Hindlimb muscle (tissue), 1 donor: ENCODE results near the gene FAM219A. TPM values are rescaled to one million over a fixed set of nuclear protein-coding genes. Genes with fewer than 3 reads are reported as not detected.
"Not testable (repeated sequence)": the region's sequence is repeated elsewhere in the genome, so short reads cannot be mapped to it uniquely, and the experiment has no call there.

Source experiments
- DNase-seq: peaks from one replicate; pipeline ENCODE4 v3.0.0-alpha.2; 2013
- polyA plus RNA-seq: library from polyadenylated mRNA; unstranded; fragments of 120-200 nt; gene quantifications from one replicate; pipeline ENCODE4 v1.2.1, GENCODE V29; 2013; ENCODE audit not compliant: insufficient read length

The FAM219A gene
- polyA plus RNA-seq, 1 donor: 14.1 TPM

DNA sequence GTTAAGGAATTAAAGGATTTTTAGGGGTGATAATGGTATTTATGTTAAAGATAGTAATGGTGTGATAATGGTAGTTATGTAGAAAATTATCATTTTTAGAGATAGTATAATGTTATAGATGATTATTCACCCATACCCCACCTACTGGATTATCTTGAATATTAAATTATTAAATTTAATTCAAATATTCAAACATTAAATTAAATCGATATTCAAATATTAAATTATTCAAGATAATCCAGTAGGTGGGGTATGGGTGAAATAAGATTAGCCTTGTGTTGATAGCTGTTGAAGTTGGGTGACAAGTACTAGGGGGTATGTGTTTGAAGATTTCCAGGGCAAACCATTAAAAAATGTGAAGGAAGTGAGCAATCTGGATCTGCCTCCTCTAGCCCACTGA, 15.6 kb downstream of the FAM219A start:
- no peak for DNase-seq

DNA sequence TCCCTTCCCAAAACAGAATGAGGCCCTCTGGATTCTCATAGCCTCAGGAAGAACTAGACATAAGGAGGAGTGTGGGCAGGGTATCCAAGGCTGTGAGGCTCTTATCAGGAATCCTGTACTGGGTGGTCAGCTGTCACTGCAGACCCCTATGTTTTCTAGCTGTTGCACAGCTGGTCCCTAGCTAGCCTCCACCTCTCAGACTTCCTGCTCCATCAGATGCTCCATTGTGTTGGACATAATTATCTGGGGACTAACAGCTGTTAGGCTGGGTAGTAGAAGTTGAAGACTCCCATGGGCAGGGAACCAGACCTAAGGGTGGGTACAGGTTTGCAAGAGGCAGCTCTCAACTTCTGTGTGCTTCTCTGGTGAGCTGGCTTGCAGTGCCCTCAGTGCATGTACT, 18.4 kb downstream of the FAM219A start:
- DNase-seq: no peak

DNA sequence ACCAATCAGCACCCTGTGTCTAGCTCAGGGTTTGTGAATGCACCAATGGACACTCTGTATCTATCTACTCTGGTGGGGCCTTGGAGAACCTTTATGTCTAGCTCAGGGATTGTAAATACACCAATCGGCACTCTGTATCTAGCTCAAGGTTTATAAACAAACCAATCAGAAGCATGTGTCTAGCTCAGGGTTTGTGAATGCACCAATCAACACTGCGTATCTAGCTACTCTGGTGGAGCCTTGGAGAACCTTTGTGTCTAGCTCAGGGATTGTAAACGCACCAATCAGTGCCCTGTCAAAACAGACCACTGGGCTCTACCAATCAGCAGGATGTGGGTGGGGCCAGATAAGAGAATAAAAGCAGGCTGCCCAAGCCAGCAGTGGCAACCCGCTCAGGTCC, 19.9 kb downstream of the FAM219A start:
- not testable (repeated sequence) for DNase-seq

DNA sequence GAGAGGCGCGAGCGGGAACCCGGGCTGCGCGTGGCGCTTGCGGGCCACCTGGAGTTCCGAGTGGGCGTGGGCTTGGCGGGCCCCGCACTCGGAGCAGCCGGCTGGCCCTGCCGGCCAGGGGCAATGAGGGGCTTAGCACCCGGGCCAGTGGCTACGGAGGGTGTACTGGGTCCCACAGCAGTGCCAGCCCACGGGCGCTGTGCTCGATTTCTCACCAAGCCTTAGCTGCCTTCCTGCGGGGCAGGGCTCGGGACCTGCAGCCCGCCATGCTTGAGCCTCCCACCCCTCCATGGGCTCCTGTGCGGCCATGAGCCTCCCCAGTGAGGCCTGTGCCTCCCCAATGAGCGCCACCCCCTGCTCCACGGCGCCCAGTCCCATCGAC, 20.5 kb downstream of the FAM219A start:
- not testable (repeated sequence) for DNase-seq

DNA sequence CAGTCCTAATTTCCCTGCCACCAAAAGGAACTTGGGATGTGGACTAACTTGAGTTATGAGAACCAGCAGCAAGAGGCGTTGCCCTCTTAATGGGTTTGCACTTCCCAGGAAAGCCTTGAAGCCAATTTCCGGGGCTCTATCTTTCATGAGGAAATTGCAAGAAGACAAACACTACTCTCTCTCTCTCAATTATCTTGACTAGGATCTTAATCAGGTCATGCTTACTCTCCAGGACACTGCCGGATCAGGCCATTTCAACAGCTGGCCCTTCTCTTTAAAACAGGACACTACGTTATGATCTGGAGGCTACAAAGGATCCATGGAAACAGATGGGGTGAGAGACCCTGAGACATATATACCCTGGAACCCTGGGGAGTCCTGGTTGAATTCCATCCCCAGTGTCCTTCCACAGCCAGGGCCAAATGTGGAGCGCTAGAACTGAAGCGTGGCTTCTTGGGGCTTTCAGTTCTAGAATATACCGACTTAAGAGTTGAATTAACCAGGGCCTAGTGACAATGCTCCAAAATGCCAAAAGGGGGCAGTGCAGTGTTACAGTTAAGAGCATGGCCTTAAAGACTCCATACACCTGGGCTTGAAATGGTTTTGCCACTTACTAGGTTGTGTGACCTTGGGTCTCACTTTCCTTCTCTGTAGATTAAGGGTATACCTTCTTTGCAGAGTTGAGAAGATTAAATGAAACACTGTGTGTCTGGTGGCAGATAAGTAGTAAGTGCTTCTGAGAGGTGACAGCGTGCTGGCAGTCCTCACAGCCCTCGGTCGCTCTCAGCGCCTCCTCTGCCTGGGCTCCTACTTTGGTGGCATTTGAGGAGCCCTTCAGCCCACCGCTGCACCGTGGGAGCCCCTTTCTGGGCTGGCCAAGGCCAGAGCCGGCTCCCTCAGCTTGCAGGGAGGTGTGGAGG, 21.1 kb downstream of the FAM219A start:
- peak; percentile 57 for DNase-seq

DNA sequence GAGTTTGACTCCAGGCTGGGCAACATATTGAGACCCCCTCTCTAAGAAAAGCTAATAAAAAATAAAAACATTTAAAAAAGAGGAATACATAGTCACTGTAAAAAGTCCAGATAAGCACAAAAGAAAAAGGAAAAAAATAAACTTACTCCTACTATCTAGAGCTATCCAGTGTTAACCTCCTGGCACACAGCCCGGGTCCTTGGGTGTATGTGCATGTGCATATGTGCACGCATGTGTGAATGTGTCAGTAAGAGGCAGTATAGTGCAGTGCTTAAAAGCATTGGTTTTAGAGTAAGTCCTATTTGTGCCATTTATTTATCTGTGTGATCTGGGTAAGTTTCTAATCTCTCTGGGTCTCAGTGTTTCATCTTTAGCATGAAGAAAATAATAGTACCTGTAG, 26.7 kb downstream of the FAM219A start:
- DNase-seq: no peak

DNA sequence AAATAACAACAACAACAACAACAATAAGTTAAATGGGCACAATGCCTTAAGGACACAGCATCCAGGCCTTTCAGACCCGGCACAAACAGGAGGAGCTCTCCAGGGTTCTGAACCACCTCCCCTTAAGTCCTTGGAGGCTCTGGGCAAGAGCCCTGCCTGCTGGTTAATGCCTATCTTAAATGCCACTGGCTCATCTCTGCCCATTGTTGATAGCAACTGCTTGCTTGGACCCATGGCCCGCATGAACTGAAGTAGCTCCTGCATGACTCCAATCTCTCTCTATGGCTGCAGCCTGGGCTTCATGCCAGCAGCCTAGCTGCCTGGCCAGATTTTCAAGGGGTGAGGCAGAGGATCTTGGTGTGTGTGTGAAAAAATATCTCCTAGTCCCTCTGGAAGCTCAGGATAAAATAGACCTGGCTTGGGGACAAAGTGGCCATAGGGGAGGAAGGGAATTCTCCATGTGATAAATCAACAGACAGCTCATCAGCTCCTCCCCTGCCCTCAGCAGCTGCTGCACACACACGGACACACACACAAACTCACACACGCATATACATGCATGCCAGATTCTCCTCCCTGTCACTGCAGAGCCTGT, 27.4 kb downstream of the FAM219A start:
- DNase-seq: peak; percentile 75

DNA sequence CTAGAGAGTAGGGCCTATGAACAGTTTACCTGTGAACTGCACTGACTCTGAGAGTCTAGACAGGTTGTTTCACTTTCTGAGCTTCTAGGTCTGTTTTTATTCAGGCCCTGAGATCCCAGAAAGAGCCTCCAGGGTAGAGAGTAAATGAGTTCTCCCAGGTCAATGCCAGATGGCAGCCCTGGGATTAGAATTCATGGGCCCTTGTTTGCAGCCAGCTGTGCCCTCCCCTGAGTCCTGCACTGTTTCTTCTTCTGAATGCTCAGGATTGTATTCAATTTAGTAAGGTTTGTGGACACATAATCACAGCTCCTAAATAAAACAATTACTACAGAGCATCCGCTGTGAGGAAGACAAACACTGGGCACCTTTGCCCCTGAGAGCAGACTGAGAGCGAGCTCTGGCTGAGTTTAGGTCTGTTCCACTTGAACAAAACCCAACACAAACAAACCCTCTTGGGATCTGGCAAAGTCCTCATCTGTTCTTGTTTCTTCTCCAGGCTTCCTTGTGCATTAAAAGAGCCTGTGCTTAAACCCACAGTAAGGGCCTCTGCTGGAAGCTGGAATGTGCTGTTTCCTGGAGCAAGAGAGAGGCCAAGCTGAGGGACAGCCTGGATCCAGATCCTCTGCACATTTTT, 29.9 kb downstream of the FAM219A start:
- no peak for DNase-seq

DNA sequence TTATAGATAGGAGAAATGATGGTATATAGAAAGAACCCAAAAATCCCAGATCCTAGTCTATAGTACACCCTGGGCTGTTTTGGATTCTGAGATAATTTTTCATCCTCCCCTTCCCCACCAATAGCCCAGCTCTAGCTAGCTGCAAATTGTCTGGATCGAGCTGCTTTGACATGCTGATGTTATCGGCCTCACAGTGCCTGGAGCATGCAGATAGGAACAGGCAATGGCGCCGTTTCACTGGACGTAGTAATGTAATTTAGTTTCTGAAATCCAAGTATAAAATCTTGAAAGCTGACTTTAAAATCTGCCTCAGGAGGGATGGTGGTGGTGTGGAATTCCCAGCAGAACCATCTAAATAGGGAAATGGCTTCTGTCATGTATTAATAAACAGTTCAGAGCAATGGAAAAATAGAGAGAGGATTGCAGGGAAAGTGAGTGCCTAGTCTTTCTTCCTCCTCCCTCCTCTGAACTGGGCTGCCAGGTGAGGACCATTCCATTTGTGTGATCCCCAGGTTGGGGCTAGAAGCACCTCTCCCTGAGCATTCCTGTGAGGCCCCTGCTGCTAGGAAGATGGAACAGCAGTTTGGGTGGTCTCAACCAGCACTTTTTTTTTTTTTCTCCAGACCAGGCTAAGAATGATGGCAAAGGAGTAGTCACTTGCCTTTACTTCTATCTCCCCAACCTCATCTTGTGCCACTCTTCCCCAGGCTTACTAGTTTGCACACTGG, 31.9 kb downstream of the FAM219A start:
- DNase-seq: no peak

DNA sequence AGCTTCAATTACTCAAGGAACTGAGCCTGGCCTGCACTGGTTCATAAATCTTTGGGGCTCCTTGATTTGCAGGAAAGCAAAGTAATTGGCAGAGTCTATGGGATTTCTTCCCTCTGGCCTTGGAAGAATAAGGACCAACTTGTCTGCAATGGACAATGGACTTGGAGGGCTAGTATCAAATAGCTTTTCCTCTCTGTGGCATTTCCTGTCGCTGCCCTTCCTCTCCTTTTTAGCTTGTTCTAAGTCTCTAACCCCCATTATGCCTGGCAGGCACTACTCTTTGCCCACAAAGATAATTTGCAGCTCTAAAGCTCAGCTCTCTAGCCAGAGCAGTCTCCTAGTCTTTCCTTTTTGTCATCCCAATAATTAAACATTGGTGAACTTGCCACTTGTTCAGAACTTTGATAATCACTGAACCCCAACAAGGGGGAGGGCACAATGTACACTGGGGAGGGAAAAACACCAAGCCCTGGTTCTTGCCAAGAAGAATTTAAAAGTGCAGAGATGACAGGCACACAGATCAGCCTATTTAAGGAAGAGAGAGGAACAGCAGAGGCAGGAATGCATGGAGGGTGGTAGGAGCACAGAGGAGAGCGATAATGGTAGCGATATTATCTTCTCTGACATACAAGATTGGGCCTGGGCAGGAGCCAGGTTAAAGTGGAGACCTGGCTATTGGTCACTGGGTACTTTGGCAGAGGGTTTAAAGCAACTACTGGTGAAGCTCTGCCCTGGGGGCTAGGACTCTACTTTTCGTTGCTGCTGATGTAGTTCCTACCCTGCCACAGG, 38.5 kb downstream of the FAM219A start:
- DNase-seq: no peak

DNA sequence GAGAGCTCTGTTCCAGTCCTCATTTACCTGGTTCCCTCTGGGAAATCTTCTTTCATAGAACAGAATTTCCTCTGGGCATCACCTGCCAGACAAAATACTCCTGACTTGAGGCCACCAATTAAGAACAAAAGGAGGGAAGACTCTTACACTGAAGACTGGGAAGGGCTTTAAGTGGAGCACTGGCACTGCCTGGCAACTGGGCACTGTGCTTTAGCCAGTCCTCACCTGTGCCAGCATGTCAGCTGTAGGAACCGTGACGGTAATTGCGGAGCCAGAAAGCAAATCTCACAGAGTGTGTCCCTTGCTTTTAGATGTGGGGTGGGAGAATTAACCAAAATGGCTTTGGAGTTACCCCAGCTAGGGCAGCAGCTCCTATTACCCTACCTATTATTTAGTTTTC, 40.6 kb downstream of the FAM219A start:
- DNase-seq: no peak

DNA sequence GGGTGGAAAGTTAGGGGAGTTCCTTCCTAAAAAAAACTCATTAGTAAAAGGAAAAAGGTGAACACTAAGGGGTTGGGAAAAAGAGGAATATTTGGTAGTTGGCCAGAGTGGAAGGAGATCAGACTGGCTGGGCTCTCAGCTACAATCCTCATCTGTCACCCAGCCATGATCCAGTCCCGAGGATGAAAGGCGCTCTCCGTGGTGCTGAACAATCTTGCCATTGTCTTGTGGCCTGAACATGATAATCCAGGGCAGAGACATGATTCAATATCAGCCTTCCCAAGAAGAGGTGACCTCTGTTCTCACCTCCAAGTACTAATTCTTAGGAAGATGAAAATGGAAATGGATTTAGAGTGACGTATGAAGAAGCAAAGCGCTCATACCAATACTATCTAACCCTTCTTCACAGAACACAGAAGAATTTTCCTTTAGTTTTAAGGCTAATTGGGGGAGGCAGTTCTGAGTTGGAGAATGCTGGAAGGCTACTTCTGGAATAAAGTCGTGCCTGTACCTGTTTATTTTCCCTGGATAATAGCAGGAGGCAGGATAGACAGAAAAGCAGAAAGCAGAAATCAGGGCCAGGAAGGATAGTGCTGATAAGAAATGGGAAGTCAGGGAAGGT, 45.0 kb downstream of the FAM219A start:
- peak; percentile 65 for DNase-seq

DNA sequence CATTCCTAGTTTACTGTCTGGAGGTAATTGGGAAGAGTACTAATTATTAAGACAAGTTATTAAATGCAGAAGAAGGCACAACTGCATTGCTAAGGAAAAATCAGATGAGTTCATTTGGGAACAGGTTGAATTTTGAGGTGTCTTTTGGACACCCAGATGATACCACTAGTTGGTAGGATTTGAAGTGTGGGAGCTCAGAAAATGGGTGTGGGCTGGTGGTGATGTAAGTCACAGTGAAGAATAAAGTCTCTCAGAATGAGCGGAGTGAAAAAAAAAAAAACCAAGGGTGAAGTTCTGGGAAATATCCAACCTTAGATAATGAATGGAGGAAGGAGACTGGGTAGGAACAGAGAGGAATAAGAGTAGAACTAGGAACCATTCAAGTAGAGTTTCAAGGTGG, 46.0 kb downstream of the FAM219A start:
- DNase-seq: no peak

DNA sequence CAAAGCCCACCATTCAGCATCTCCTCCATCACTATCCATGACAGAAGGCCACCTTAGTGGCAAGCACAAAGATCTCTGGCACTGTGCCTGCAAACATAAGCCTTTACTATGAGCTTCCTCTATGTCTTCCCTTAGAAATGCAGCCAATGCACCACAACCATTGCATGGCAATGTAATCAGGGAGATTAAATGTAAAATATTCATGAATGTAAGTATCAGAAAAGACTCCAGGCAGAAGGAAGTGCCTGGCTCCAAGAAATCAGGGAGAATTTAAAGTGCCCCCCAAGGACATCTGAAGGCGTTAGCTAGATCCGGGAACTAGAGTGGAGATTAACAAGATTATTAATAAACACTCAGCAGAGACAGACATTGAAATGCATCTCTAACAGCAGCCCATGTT, 49.2 kb downstream of the FAM219A start:
- no peak for DNase-seq

DNA sequence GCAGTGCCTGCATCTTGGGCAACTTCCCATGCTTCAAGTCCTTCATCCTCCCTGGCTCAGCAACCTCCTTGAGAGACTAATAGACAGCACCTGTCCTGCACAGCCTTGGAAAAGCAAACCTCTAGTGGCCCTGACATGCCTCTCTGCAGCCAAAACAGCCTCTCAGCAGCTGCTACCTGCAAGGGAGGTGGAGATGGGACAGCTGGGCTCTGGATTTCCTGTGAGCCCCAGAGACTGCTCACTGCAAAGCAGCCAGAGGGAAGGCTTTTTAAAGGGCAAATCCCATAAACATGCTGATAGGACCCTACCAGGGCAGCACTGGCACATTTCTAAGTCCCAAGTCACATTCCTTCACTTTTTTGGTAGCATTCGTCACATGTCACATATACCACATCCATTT, 50.2 kb downstream of the FAM219A start:
- no peak for DNase-seq

DNA sequence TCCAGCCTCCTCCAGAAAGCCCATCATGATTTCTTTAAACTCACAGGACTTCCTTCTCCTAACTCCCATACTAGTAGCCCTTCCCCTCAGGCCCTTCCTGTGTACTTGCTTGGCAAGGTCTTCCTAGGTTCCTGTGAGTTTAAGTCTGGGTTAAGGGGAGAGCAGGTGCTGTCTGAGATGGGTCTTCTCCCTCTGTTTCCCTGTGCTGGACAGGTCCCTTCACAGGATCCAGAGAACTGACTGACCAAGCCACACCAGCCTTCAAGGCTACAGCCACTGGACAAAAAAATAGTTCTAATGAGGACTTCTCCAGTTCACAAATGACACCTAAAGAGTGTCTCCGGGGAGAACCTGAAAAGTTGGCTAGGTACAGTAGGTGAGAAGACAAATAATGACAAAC, 52.2 kb downstream of the FAM219A start:
- no peak for DNase-seq

DNA sequence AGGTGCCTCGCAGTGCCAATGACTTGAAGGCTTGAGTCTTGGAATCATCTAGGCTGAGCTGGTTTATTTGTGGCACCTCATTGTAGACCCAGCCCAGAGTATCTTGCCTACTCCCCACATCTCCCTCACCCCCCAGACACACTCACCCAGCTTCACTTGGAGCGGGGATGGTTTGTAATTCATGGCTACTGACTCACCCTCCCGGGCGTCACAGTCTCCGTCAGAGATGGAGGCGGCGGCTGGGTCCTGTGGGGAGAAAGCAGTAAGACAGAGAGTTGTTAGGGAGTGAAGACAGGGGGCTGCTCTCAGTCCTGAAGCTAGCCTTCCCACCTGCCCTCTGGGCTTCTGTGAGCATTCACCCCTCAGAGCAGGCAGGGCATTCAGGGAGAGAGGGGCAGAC, 52.7 kb downstream of the FAM219A start:
- no peak for DNase-seq

DNA sequence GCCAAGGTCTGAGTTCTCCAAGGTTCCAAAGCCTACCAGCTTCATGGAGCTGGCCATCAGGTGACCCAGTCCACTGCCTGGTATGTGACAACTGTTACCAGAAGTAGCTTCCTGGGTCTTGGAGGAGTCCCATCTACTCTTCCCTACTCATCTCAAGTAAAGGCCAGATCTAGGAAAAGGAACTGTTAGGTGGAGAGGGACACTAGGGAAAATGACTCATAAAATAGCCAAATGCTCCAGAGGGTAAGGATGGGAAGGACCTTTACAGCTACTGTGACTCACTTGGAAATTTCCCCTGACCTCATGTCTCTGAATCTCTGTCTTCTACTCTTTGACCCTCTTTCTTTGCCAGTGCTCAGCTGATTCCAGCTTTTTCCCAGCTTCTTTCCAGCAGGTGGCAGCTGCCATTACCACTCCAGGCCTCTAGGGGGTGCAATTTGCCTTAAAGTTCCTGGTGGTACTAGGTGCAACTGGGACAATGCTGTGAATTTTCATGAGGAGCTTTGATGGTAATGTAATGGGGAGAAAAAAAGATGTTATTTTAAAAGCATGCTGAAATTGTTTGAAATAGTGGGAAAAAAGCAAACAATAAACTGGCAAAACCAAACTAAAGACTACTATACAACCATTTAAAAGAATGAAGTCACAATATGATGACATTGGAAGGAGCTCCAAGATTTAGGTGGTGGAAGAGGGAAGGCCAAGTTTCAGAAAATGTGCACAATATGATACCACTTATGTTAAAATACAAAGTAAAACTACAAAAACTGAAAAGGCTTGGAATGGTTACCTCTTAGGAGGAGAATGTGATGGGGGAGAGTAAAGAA, 54.6 kb downstream of the FAM219A start:
- DNase-seq: peak; percentile 45

DNA sequence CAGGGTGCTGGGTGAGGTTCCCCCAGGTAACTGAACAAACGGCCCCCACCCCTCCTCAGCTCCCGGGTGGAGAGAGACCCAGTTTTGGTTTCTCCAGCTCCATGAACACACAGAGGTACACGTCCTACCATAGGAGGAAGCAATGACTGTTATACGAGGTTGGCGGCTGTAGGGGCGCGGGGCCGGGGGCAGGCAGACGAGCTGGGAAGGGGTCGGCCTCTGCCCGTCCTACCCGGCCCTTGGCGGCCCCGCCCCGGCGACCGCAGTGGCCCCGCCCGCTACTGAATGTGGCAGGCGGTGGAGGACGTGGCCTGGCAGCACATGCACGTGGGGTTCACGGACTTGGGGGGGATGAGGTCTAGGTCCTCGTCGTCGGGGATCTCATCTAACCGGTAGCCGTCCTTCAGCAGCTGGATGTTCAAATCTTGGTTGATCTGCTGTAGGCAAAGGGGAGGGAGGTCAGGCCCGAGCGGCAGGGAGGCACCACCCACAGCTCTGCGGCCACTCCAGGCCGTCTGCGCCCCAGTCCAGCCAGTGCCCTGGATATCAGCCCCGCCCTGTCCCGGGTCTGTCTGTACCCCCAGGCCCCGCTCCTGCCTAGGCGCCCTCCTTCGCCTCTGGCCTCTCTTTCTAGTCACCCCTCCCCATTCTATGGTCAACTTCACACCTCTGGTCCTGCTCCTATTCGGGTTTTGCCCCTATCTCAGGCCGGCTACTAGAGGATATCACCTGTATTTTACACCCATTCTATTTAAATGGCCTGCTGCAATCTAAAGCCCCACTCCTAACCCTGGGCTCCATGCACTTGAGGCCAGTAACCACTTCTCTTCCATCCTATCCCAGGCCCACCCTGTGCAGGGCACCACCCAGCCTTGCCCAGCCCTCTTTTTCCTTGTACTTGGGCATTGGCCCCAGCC, 57.4 kb downstream of the FAM219A start:
- DNase-seq: no peak

DNA sequence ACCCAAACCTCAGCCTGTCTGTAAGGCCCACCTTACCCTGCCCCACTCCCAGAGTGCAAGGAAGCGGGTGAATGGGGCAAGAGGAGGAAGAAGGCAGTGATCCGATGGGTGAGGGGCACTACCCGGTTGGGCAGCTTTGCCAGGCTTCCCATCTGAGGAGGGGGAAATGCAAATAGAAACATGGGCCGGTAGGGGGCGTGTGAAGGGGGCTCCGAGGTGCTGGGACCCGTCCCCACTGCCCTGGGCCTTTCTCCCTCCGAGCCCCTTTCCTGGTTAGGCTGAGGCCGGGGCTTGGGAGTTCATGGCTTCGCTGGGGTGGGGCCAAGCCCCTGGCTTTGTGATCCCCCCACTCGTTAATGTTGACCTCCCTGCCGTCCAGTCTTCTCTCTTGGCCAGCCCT, 58.1 kb downstream of the FAM219A start:
- no peak for DNase-seq
